GM12892 (cell line): Measurements from ENCODE around the gene ZRSR2.
"Not testable (repeated sequence)": the region's sequence is repeated elsewhere in the genome, so short reads cannot be mapped to it uniquely, and the experiment has no call there.

ENCODE experiments used
- POLR2A ChIP-seq: IDR thresholded peaks from 2 replicates; pipeline ENCODE4 v1.6.1; 2011; ENCODE audit warnings: low read depth, low read length, control low read depth
- POLR2AphosphoS5 ChIP-seq: IDR thresholded peaks from 2 replicates; pipeline ENCODE4 v1.6.1; 2011; ENCODE audit warnings: low read depth, low read length, control low read depth
- TAF1 ChIP-seq: IDR thresholded peaks from 2 replicates; pipeline ENCODE4 v1.6.1; 2011; ENCODE audit warnings: low read depth, mild to moderate bottlenecking, control low read depth, low read length, borderline replicate concordance

- TF ChIP-seq POLR2AphosphoS5, POLR2A, TAF1: not testable (repeated sequence)
Observed at GRCh38 chrX:15759886-15760285, 30.4 kb upstream of the ZRSR2 start.
